ENCODE measurements around the gene OR52M1. TPM values are rescaled to one million over a fixed set of nuclear protein-coding genes. Genes with fewer than 3 reads are reported as not detected.
"Not testable (repeated sequence)": the region's sequence is repeated elsewhere in the genome, so short reads cannot be mapped to it uniquely, and the experiment has no call there.

The OR52M1 gene, protein sequence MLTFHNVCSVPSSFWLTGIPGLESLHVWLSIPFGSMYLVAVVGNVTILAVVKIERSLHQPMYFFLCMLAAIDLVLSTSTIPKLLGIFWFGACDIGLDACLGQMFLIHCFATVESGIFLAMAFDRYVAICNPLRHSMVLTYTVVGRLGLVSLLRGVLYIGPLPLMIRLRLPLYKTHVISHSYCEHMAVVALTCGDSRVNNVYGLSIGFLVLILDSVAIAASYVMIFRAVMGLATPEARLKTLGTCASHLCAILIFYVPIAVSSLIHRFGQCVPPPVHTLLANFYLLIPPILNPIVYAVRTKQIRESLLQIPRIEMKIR
- total RNA-seq: not detected

DNA sequence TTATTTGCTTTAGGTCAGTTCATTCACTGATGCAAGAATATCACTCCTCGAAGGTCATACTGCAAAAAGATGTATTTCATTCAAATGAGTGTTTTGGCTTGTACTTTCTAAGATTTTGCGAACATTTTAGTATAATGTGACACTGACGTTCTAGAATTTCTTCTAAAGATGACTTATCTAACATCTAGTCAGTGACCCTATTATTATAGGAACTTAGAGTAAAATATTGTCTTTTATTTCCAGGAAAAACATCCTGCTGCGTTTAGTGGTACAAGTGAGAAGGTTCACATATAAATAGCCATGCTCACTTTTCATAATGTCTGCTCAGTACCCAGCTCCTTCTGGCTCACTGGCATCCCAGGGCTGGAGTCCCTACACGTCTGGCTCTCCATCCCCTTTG lies at the start of gene OR52M1:
TSS of gene OR52M1 (plus strand) at position 301 of the 400 bp plus-strand sequence. CDS start at position 301, 0 bp downstream.
- H3K27me3 Mint-ChIP-seq (ENCODE audit: low read depth): peaks cover 7% of the 10 kb centered on the region
- H3K4me1 Mint-ChIP-seq (ENCODE audit: low read depth): no peaks in the 10 kb centered on the region
- no peak for DNase-seq
- H3K9me3 Mint-ChIP-seq: no peaks in the 10 kb centered on the region
- H3K4me3 Mint-ChIP-seq: no peak within 1 kb of the TSS
- ATAC-seq: no peak
- H3K36me3 Mint-ChIP-seq (ENCODE audit: insufficient read depth): no peaks in the 10 kb centered on the region

DNA sequence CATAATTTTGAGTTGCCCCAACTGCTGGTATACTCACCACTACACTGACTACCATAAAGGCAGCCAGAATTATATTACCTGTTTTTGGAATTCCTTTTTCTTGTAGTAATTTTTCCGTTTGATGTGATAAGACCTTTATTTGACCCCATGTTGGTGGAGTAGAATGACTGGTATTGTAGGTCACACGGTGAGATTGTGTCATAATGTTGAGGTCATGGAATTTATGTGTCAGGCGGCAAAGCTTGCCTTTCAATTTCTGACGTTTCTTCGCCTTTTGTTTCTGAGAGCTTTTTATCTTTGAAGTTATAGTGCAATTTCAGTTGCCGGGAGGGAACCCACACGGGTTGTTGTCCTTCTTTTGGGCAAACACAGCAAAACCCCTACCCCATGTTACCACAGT lies 49.5 kb upstream of the OR52M1 start:
- Mint-ChIP-seq H3K9me3 (peaks cover 3% of the 10 kb centered on the region), H3K4me1 (ENCODE audit: low read depth) (no peaks in the 10 kb centered on the region), H3K27me3 (ENCODE audit: low read depth) (peaks cover 15% of the 10 kb centered on the region), H3K36me3 (ENCODE audit: insufficient read depth) (no peaks in the 10 kb centered on the region), H3K4me3 (no peak overlapping the region)
- no peak for ATAC-seq
- DNase-seq: no peak

DNA sequence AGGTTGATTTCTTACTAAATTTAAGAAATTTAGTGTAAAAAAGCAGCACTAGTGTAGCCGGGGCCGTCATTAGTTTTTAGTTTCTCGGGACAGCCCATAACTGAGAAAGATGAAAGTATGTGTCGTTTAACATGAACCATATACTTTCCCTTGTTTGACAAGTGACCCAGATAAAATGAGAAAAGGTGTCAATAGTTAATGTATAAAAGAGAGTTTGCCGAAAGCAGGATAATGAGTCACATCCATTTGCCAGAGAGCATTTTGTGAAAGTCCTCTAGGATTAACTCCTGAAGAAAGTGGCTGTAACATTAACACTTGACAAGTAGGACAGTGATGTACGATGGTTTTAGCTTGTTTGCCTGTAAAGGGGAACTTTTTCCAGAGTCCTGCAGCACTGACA lies 49.0 kb upstream of the OR52M1 start:
- H3K9me3 Mint-ChIP-seq: peaks cover 3% of the 10 kb centered on the region
- no peak for ATAC-seq
- no peak overlapping the region for H3K4me3 Mint-ChIP-seq
- no peaks in the 10 kb centered on the region for H3K4me1 Mint-ChIP-seq (ENCODE audit: low read depth)
- H3K36me3 Mint-ChIP-seq (ENCODE audit: insufficient read depth): no peaks in the 10 kb centered on the region
- H3K27me3 Mint-ChIP-seq (ENCODE audit: low read depth): peaks cover 15% of the 10 kb centered on the region
- DNase-seq: no peak

DNA sequence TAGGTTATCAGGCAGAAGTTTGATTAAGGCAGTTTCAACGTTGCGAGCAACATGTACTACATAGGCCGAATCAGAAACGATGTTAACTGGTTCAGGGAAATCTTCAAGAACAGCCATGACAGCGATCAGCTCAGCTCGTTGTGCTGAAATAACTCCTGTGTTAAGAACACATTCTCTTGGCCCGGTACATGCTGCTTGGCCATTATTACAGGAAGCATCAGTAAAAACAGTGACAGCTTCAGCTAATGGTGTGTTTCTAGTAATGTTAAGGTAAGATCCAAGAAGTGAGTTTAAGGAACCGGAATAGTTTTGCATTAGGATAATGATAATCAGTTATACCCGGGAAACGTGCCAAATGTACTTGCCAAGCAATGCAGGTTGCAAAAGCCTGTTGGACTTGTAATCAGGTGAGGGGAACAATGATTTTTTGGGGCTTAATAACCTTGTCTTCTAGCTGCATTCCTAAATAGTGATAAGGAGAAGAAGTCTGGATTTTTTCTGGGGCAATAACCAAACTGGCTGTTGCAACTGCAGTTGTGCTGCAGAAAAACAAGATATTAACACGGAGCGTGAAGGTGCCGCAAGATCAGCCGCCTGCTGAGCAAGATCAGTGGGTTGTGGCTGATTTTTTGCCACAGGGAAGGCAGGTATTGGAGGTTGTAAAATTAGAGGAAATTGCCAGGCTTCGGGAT lies 48.3 kb upstream of the OR52M1 start:
- Mint-ChIP-seq H3K27me3 (ENCODE audit: low read depth) (peaks cover 11% of the 10 kb centered on the region), H3K4me3 (no peak overlapping the region), H3K9me3 (no peaks in the 10 kb centered on the region), H3K4me1 (ENCODE audit: low read depth) (no peaks in the 10 kb centered on the region), H3K36me3 (ENCODE audit: insufficient read depth) (no peaks in the 10 kb centered on the region)
- no peak for DNase-seq
- ATAC-seq: no peak

DNA sequence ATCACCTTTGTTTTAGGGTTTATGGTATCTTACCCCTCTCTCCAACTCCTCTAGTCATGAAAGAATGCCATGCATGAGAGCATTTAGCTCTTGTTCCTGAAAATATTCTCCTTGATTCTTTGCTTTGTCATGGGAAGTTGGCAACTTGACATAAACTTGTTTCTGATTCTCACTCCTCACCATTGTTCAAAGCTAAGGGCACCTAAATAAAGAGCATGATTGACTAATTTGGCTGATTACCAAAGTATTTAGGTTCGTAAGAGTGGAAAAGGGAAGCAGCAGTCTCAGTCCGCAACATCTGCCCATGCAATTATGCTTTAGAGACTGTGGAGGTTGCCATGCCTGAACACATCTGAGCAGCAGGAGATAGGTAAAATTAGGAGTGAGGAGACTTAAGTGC lies 36.1 kb upstream of the OR52M1 start:
- no peak for ATAC-seq
- no peaks in the 10 kb centered on the region for H3K9me3 Mint-ChIP-seq

DNA sequence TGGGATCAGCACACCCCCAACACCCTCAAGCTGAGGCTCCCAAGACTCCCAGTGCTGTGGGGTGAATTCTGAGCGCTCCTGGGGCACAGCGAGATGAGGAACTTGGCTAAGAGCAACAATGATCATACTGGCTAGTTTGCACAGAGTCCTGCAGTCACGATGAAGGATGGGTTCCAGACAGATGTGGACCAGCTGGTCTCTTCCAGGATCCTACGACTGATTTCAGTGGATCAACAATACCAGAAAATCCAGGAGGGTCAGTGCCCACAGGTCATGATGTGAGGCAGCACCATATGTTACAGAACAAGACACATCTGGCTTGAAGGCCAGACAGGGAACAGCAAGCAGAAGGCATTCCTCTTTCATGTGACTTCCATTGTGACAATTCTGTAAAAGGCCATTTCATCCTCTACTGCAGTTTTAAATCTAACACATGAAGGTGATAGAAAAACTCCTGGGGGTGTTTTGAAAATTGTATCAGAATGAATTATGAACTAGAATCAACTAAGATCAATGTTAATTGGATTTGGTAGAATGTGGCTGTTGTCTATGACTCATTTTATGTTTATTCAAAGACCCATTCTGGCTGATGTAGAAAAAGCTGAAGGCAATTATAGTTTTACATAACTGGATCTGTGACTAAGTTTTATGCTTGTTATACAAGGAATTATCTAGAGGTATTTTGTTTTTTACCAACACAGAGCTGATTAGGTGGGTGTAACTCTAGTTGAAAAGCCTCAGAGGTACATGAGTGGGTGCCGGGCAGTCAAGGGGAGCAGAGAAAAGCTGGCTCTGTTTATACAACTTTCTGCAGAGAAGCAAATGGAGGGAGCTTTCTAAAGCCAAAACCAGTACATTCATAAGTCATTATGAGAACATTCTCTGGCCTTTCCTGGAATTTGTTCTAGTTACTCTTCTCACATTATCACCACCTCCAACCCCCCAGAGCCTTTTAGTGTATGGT lies 33.4 kb upstream of the OR52M1 start:
- H3K9me3 Mint-ChIP-seq: no peaks in the 10 kb centered on the region

More for the DNA sequence above, 36.1 kb upstream of the OR52M1 start:
- peaks cover 13% of the 10 kb centered on the region for H3K27me3 Mint-ChIP-seq (ENCODE audit: low read depth)
- no peaks in the 10 kb centered on the region for H3K4me1 Mint-ChIP-seq (ENCODE audit: low read depth)
- no peak overlapping the region for H3K4me3 Mint-ChIP-seq
- no peak for DNase-seq
- no peaks in the 10 kb centered on the region for H3K36me3 Mint-ChIP-seq (ENCODE audit: insufficient read depth)

DNA sequence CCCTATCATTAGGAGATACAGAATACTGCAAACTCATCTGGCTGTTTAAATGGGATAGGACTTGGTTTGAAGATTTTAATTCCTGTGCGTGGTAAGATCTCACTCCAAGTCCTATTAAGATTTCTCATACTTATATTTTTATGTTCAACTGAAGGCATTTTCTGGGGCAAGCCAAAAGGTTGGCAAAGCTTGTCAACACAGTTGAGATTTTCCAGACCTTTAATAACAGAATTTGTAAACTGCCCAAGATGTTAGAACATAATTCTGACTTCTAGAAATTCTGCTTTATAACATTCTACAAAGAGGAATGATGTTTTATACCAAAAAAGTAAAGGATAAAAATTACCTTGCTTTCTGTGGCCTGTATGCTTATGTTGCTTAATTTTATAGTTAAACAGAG lies 30.8 kb upstream of the OR52M1 start:
- Mint-ChIP-seq H3K4me1 (ENCODE audit: low read depth) (no peaks in the 10 kb centered on the region), H3K27me3 (ENCODE audit: low read depth) (peaks cover 3% of the 10 kb centered on the region), H3K4me3 (no peak overlapping the region), H3K36me3 (ENCODE audit: insufficient read depth) (no peaks in the 10 kb centered on the region), H3K9me3 (no peaks in the 10 kb centered on the region)
- no peak for ATAC-seq
- no peak for DNase-seq

More for the DNA sequence above, 33.4 kb upstream of the OR52M1 start:
- no peak overlapping the region for H3K4me3 Mint-ChIP-seq
- no peaks in the 10 kb centered on the region for H3K36me3 Mint-ChIP-seq (ENCODE audit: insufficient read depth)
- peaks cover 5% of the 10 kb centered on the region for H3K27me3 Mint-ChIP-seq (ENCODE audit: low read depth)
- DNase-seq (no peak), ATAC-seq (no peak)
- no peaks in the 10 kb centered on the region for H3K4me1 Mint-ChIP-seq (ENCODE audit: low read depth)

DNA sequence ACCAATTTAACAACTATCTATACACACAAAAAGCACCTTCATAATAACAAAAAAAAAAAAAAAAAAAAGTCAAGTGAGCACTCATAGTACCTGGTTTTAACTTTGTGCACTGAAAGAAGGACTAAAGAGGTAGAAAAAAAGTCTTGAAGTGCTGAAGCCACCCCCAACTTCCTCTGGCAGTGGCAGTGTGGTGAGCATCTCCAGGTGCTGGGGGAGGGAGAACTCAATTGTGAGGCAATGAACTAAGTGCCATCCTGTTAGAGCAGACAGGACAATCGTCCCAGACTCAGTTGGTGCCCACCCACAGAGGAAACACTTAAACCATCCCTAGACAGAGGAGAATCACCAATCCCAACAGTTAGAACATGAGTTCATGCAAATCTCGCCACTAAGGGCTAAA lies 22.7 kb upstream of the OR52M1 start:
- Mint-ChIP-seq H3K9me3 (no peaks in the 10 kb centered on the region), H3K4me1 (ENCODE audit: low read depth) (no peaks in the 10 kb centered on the region), H3K36me3 (ENCODE audit: insufficient read depth) (no peaks in the 10 kb centered on the region), H3K27me3 (ENCODE audit: low read depth) (peaks cover 21% of the 10 kb centered on the region), H3K4me3 (no peak overlapping the region)
- ATAC-seq: no peak
- DNase-seq: no peak

DNA sequence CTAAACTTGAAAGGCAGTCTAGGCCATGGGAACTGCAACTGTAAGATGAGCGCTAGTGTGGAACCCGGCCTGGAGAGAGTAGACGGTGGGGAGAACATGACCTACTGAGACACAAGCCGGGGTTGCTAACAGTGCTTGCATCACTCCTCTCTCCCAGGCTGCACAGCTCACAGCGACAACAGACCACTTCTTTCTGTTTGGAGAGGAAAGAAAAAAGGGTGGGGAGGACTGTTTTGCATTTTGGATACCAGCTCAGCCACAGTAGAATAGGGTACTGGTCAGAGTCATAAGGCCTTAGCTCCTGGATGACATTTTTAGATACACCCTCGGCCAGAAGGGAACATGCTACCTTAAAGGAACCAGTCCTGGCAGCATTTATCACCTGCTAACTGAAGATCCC lies 22.2 kb upstream of the OR52M1 start:
- Mint-ChIP-seq H3K4me1 (ENCODE audit: low read depth) (no peaks in the 10 kb centered on the region), H3K27me3 (ENCODE audit: low read depth) (peaks cover 21% of the 10 kb centered on the region), H3K9me3 (no peaks in the 10 kb centered on the region), H3K4me3 (no peak overlapping the region), H3K36me3 (ENCODE audit: insufficient read depth) (no peaks in the 10 kb centered on the region)
- no peak for ATAC-seq
- DNase-seq: no peak

DNA sequence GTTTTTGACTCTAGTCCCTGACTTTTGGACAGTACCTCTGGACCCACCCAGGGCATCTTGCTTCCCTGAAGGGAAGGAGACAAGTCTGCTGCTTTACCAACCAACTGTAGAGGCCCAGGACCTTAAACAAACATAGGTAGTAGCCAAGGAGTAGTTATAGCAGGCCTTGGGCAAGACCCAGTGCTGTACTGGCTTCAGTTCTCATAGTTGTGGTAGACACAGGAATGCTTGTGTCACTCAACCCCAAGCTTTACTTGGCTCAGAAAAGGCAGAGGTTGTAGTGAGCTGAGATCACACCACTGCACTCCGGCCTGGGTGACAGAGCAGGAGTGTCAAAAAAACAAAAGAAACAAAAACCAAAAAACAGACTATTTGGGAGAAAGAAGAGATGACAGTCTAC lies 21.3 kb upstream of the OR52M1 start:
- peaks cover 23% of the 10 kb centered on the region for H3K27me3 Mint-ChIP-seq (ENCODE audit: low read depth)
- H3K4me3 Mint-ChIP-seq: no peak overlapping the region
- DNase-seq (no peak), ATAC-seq (no peak)
- no peaks in the 10 kb centered on the region for H3K36me3 Mint-ChIP-seq (ENCODE audit: insufficient read depth)
- H3K9me3 Mint-ChIP-seq: no peaks in the 10 kb centered on the region
- H3K4me1 Mint-ChIP-seq (ENCODE audit: low read depth): no peaks in the 10 kb centered on the region

DNA sequence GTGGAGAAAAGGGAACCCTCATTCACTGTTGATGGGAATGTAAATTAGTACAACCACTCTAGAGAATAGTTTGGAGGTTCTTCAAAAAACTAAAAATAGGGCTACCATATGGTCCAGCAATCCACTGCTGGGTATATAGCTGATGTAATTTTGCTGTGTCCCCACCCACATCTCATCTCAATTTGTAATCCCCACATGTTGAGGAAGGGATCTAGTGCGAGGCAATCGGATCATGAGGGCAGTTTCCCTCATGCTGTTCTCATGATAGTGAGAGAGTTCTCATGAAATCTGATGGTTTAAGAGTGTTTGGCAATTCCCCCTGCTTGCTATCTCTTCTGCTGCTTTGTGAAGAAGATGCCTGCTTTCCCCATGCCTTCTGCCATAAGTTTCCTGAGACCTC lies 17.1 kb upstream of the OR52M1 start:
- H3K36me3 Mint-ChIP-seq (ENCODE audit: insufficient read depth): no peaks in the 10 kb centered on the region
- DNase-seq (no peak), ATAC-seq (no peak)
- no peaks in the 10 kb centered on the region for H3K4me1 Mint-ChIP-seq (ENCODE audit: low read depth)
- H3K9me3 Mint-ChIP-seq: no peaks in the 10 kb centered on the region
- H3K27me3 Mint-ChIP-seq (ENCODE audit: low read depth): peaks cover 22% of the 10 kb centered on the region
- no peak overlapping the region for H3K4me3 Mint-ChIP-seq

DNA sequence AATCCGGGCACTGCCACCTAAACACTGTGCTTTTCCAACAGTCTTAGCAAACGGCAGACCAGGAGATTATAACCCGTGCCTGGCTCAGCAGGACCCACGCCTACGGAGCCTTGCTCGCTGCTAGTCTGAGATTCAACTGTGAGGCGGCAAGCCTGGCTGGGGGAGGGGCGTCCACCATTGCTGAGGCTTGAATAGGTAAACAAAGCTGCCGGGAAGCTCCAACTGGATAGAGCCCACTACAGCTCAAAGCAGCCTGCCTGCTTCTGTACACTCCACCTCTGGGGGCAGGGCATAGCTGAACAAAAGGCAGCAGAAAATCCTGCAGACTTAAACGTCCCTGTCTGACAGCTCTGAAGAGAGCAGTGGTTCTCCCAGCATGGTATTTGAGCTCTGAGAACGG lies 13.3 kb upstream of the OR52M1 start:
- not testable (repeated sequence) for H3K4me3 Mint-ChIP-seq; H3K36me3 Mint-ChIP-seq (ENCODE audit: insufficient read depth); H3K9me3 Mint-ChIP-seq; ATAC-seq; DNase-seq; H3K4me1 Mint-ChIP-seq (ENCODE audit: low read depth)
- peaks cover 17% of the 10 kb centered on the region for H3K27me3 Mint-ChIP-seq (ENCODE audit: low read depth)

DNA sequence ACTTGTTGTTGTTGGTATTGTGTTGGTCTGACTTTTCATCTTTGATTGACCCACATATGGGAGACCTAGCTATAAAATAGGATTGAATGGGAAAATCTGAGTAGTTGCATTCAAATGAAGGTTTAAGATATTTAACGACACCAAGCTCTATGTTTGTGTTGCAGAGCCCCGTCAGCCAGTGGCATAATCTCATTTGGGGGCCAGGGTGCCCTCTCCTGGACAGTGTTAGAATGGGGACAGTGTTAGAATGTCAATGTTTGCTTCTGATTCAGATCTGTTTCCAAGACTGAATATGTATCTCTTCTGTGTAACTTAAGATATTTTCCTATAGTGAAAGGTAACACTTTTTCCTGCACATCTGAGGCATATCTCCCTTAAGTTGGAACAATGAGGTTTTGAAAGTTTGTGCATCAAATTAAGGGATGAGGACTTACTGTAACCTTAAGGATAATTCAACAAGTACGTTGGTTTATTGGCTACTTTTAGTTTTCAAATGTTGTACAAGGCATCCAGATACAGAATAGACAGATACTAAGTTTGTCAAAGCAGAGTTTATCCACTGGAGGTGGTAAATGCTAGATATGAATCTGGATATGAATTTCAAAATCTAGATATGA lies 5.3 kb upstream of the OR52M1 start:
- ATAC-seq (peak; percentile 62 to 74), DNase-seq (peak; percentile 38)
- no peaks in the 10 kb centered on the region for H3K4me1 Mint-ChIP-seq (ENCODE audit: low read depth)
- no peak overlapping the region for H3K4me3 Mint-ChIP-seq
- peaks cover 15% of the 10 kb centered on the region for H3K27me3 Mint-ChIP-seq (ENCODE audit: low read depth)
- H3K36me3 Mint-ChIP-seq (ENCODE audit: insufficient read depth): no peaks in the 10 kb centered on the region
- no peaks in the 10 kb centered on the region for H3K9me3 Mint-ChIP-seq

DNA sequence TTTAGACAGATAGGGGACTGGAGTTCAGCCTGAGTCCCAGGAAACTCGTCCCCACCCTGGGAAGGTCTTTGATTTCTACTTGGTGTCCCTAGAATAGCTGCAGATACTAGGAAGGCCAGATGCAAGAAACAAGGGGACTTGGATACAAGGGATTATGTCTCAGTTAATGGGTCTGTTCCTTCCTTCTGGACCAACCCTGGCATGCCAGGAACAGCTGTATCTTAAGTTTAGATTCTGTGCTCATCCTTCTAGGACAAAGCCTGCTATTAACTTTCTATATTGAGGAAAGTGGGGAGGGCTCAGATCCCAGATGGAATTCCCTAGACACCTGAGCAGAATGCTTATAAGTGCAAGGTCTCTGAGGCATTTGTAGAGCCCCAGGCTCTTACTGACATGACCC lies 3.9 kb upstream of the OR52M1 start:
- H3K9me3 Mint-ChIP-seq: no peaks in the 10 kb centered on the region
- ATAC-seq (no peak), DNase-seq (no peak)
- no peak overlapping the region for H3K4me3 Mint-ChIP-seq
- H3K4me1 Mint-ChIP-seq (ENCODE audit: low read depth): no peaks in the 10 kb centered on the region
- no peaks in the 10 kb centered on the region for H3K36me3 Mint-ChIP-seq (ENCODE audit: insufficient read depth)
- H3K27me3 Mint-ChIP-seq (ENCODE audit: low read depth): peaks cover 15% of the 10 kb centered on the region
